ENCODE measurements around the gene MTCL1.

Gene MTCL1

DNA sequence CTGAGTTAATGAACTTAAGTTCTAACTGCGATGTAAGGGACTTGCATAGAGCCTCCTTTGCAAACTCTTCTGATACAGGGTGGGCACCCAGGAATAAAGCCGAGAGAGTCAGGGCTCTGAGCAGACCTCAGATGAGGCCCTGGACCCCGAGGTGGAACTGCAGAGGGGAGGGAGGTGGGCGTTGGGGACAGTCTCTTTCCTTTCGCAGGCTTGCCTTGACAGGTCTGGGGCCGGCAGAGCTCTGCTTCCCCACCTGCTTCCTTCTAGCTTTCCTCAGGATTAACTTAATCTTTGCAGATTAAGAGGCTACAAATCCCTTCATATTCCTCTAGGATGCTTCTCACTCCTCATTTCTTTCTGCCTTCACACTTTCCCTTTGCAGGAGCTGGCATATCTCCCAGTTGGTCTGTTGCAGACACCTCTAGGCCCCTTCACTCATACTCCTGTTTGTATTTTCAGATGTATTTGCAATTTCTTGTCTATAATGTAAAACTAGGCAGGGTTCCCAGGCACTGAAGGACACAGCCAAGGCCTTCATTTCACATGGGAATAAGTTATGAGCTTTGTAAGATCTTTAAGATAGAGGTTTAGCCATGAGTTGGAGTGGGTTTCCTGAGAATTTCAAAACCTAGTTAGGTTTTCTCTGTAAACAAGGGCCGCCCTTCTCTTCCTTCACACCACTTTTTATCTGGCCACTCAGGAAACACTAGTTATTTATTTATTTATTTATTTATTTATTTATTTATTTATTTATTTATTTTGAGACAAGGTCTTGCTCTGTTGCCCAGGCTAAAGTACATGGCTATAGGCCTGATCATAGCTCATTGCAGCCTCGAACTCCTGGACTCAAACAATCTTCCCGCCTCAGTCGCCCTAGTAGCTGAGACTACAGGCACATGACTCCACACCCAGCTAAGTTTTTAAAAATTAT lies 70.9 kb downstream of the MTCL1 start:
- peak; percentile 45 for DNase-seq

- no peak for DNase-seq
These were observed 72.5 kb downstream of the MTCL1 start for GRCh38 chr18:8777846-8778245.

DNA sequence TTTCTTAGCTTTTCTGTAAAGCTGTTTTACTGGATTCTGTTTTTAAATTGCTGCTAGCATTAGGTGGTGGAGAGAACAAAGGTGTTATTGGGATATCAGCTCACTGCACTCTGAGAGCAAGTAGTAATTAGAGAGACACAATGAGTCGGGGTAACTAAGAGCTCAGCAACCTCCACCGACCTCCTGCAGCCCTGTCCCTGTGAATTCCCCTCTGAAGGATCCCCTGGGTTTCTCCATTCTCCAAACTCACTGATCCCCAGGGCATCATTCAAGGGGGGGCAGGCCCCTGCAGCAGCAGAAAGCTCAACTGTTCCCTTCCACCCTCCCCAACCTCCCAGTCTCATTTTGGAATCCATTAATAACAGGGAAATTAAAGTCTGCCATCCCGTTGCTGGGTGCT lies 73.0 kb downstream of the MTCL1 start:
- no peak for DNase-seq

GRCh38 chr18:8778824-8779223 lies 73.5 kb downstream of the MTCL1 start:
- no peak for DNase-seq

- no peak for DNase-seq
These were observed 73.9 kb downstream of the MTCL1 start for GRCh38 chr18:8779251-8779650.

GRCh38 chr18:8780227-8780626 lies 74.9 kb downstream of the MTCL1 start:
- no peak for DNase-seq

DNA sequence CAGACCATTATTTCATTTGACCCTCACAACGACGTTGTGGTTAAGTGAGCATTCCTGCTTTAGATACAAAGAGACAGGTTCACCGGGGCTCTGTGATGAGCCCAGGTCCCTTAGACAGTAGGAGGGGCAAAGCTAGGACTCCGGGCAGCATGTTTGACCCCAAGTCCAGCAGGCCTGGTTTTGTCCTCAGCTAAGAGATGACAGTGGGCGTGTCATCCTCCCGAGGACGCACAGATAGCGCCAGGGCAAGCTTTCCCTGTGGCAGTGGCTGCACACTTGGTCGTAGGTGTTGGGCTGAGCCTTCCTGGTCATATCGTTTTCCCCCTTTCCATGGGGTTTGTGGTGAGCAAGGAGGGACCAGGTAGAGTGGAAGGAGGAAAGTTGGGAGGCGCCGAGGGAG lies 76.3 kb downstream of the MTCL1 start:
- no peak for DNase-seq

DNA sequence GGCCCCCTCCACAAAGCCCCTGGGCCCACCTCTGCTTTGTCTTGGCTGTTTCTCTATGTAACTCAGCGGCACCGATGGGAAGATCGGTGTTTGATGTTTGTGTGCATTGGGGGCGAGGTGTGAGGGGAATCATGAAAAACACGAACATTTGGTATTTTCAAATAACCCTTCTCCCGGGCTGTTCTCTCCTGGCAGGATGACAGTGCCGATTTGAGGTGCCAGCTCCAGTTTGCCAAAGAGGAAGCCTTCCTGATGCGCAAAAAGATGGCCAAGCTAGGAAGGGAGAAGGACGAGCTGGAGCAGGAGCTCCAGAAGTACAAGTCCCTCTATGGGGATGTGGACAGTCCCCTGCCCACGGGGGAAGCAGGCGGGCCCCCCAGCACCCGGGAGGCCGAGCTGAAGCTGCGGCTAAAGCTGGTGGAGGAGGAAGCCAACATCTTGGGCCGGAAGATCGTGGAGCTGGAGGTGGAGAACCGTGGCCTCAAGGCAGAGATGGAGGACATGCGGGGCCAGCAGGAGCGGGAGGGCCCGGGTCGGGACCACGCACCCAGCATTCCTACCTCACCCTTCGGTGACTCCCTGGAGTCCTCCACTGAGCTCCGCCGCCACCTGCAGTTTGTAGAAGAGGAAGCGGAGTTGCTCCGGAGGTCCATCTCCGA lies 78.1 kb downstream of the MTCL1 start:
- peak; percentile 77 for DNase-seq

DNA sequence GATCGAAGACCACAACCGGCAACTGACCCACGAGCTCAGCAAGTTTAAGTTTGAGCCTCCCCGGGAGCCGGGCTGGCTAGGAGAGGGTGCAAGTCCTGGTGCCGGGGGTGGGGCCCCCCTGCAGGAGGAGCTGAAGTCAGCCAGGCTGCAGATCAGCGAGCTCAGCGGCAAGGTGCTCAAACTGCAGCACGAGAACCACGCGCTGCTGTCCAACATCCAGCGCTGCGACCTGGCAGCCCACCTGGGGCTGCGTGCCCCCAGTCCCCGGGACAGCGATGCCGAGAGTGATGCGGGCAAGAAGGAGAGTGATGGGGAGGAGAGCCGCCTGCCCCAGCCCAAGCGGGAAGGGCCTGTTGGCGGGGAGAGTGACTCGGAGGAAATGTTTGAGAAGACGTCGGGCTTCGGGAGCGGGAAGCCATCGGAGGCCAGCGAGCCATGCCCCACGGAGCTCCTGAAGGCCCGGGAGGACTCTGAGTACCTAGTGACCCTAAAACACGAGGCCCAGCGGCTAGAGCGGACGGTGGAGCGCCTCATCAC lies 78.7 kb downstream of the MTCL1 start:
- no peak for DNase-seq

- no peak for DNase-seq
These were observed 79.9 kb downstream of the MTCL1 start for GRCh38 chr18:8785261-8785660.

GRCh38 chr18:8785855-8786482 lies 80.6 kb downstream of the MTCL1 start:
- DNase-seq, result no peak

- no peak for DNase-seq
These were observed 81.4 kb downstream of the MTCL1 start for GRCh38 chr18:8786483-8787370.

DNA sequence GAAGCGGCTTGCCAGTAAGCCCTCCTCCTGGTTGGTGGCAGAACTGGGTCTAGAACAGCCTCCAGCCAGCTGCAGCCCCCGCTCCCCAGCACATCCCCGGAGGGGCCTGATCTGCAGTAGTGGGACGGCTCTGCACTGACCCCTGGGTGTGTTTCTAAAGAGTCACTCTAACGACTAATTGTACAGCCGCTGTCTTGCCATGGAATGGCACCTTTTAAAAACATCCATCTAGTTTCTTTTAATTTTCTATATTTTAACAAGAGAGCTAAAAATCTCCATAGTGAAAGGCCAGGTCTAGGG lies 82.0 kb downstream of the MTCL1 start:
- no peak for DNase-seq

GRCh38 chr18:8787794-8788193 lies 82.4 kb downstream of the MTCL1 start:
- DNase-seq, result no peak

- DNase-seq, result no peak
These were observed 83.4 kb downstream of the MTCL1 start for GRCh38 chr18:8788503-8789429.

GRCh38 chr18:8791171-8791651 lies 85.9 kb downstream of the MTCL1 start:
- DNase-seq, result no peak

- DNase-seq, result no peak
These were observed 87.4 kb downstream of the MTCL1 start for GRCh38 chr18:8792688-8793316.

DNA sequence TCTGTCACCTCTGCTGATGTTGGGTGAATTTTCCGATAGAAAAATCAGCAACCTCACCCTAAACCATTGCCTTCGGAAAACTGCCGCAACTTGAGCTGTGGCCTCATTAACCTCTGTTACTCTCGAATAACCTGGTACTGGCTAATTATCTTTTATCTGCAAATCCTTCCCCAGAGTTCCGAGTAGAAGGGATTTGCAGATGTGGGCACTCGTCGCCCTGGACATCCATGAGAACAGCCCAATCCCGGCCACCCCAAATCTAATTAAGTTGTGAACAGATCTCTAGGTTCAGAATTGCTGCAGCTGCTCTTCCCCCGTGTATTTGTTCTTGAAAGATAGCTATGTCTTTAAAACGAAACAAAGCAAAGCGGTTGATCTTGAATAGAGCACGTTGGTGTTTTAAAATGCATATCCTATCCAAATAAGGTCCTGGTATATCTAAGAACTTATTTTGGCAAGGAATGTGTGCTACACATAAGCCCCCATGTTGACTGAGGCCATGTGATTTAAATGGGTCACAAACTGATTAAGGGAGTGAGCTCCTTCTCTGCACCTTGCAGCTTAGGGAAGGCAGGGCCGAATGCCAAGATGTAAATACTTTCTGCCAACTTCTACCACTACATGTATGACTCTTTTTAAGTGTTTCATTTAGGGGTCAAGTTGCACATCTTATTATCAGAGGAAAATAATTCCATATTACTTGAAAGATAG lies 88.2 kb downstream of the MTCL1 start:
- DNase-seq, result no peak

DNA sequence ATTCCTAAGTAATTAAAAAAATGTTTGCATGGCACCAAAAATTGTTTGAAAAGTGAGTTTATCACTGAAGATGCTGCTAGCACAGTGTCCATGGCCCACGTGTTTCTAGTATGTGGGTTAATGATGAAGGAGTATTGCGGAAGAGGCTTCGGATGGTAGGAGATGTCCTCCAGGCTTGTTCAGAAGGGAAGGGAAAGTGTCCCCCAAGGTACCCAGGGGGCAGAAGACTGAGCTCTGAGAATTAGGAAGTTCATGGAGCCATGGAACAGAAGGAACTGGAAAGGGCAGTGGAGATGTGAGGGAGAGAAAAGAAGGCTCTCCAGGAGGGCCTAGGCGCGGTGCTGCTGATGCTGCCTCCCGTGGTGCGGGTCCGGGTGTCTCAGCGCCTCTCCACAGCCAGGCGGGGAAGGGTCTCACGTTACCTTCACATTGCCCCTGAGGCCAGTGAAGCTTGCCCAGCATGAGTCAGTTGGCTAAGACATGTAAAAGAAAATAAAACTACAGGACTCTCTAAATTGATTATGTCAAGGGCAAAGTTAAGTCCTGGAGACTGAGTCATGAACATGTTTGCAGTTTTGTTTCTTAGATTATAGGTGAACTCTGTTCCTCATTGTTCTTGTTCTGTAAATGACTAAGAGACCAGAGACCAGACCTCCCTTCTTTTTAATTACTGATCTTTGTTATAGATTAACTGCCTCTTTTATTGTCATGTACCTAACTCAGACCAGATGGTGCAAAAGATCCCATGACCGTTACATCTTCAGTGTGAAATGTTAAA lies 89.0 kb downstream of the MTCL1 start:
- DNase-seq, result no peak

- no peak for DNase-seq
These were observed 89.6 kb downstream of the MTCL1 start for GRCh38 chr18:8794934-8795280.
